ENCODE results near the gene TSPEAR.

TSPEAR gene

DNA sequence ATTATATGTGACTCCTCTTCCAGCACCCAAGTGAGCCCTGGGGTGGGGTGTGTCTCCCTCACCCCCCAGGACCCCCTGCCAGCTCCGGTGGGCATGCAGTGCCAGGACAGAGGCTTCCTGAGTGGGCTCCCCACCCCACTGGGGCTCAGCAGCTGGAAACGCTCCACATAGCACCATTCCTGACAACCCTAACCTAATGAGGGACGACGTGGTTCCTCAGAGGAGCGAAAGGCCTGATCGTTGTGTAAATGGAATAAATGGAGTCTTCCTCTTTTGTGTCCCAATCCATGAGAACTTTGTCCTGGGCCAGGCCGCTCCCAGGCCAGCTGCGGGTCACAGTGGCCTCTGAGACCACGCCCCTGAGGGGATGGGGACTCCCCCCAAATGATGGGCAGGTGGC, 1.8 kb upstream of the TSPEAR start:
- H3K9me2 ChIP-seq (replicated peaks; ENCODE audit: insufficient read depth, low read length): no peaks in the 10 kb centered on the region
- H3K27me3 ChIP-seq (ENCODE audit: low read length): no peaks in the 10 kb centered on the region
- no peak overlapping the region for H3K9ac ChIP-seq (ENCODE audit: low read length)
- no peaks in the 10 kb centered on the region for H3K36me3 ChIP-seq (ENCODE audit: low read length)
- no peak overlapping the region for H3K4me2 ChIP-seq (ENCODE audit: low read depth, low read length, poor library complexity, severe bottlenecking)
- no peak overlapping the region for H3K27ac ChIP-seq (ENCODE audit: low read depth, low read length)
- H3K9me3 ChIP-seq (ENCODE audit: insufficient read depth, low read length): no peaks in the 10 kb centered on the region
- no peaks in the 10 kb centered on the region for H3K79me2 ChIP-seq (ENCODE audit: insufficient read depth, low read length)
- no peaks in the 10 kb centered on the region for H3F3A ChIP-seq (ENCODE audit: insufficient read depth)
- no peak overlapping the region for H3K4me3 ChIP-seq (ENCODE audit: insufficient read depth, low read length, poor library complexity, severe bottlenecking)
- no peaks in the 10 kb centered on the region for H4K20me1 ChIP-seq (ENCODE audit: low read depth, low read length)
- no peak overlapping the region for H2AFZ ChIP-seq (ENCODE audit: low read depth, low read length, severe bottlenecking)
- TF ChIP-seq, protein P1, sequence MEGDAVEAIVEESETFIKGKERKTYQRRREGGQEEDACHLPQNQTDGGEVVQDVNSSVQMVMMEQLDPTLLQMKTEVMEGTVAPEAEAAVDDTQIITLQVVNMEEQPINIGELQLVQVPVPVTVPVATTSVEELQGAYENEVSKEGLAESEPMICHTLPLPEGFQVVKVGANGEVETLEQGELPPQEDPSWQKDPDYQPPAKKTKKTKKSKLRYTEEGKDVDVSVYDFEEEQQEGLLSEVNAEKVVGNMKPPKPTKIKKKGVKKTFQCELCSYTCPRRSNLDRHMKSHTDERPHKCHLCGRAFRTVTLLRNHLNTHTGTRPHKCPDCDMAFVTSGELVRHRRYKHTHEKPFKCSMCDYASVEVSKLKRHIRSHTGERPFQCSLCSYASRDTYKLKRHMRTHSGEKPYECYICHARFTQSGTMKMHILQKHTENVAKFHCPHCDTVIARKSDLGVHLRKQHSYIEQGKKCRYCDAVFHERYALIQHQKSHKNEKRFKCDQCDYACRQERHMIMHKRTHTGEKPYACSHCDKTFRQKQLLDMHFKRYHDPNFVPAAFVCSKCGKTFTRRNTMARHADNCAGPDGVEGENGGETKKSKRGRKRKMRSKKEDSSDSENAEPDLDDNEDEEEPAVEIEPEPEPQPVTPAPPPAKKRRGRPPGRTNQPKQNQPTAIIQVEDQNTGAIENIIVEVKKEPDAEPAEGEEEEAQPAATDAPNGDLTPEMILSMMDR (IDR thresholded peaks at IDR 0.05; ENCODE audit: insufficient read depth, low read length, poor library complexity, severe bottlenecking): no peak
- TF ChIP-seq EZH2phosphoT487 (conservative IDR thresholded peaks at IDR 0.05; ENCODE audit: low read length): no peak

DNA sequence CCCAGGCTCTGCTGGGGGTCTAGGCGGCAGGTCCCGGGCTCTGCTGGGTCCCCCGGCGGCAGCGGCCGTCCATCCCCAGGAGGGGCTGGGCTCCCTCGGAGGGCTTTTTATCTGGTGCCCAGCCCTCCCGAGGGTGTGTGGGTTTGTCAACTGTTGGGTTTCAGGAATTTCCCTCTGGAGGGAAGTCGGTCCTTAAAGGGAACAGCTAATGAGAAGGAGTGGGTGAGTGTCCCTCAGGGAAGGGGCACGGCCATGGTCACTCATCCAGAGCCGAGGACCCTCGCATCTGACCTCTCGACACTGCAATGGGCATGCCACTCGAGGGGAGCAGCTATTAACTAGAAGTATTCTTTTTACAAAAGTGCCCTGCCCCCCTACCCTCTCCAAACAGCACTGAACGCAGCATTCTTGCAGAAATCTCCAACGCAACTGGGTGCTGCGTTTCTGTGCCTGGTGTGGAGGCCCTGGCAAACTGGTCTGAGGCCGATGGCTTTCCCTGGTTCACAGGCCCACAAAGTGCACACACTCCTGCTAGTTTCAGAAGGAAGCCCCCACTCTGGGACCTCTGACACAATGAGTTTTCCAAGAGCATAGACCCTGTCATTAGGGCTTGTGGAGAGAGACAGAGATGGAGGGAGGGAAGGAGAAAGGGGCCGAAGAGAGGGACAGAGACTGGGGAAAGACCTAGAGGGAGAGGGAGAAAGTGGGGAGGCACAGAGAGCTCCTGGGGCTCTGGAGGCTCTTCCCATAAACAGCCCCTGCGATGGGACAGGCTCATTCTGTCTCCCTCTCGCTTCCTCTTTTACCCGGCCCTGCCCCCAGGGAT, 1.0 kb upstream of the TSPEAR start:
- no peak overlapping the region for H3K9ac ChIP-seq (ENCODE audit: low read length)

DNA sequence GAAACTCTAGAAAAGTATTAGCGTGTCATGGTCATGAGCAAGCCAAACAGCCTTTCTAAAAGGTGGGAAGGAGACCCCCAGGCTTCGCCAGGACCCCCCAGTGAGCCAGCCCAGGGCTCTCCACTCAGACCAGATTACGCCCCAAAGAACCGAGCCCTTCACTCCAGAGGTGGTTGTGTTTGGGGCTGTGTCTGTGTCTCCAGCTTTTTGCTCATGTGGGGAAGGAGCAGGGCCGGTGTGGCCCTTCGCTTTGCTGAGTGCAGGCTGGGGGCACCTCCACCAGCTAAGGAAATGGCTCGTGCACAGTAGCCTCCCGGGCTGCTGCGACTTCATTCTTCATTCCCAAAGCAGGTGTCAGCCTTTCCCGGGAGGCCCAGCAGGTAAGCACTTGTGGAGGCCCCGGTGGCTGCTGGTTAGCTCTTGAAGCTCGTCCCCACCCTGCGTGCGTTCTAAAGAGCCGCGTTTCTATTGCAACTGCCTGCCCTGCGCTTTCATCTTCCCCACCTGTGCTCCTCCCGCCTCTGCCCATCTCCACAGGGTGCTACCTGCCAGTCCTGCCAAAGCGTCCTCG, 531 bp downstream of the TSPEAR start:
- H3F3A ChIP-seq (ENCODE audit: insufficient read depth): no peaks in the 10 kb centered on the region
- no peaks in the 10 kb centered on the region for H3K36me3 ChIP-seq (ENCODE audit: low read length)
- H4K20me1 ChIP-seq (ENCODE audit: low read depth, low read length): no peaks in the 10 kb centered on the region
- no peak overlapping the region for H2AFZ ChIP-seq (ENCODE audit: low read depth, low read length, severe bottlenecking)
- no peaks in the 10 kb centered on the region for H3K9me3 ChIP-seq (ENCODE audit: insufficient read depth, low read length)
- no peaks in the 10 kb centered on the region for H3K9me2 ChIP-seq (replicated peaks; ENCODE audit: insufficient read depth, low read length)
- H3K4me2 ChIP-seq (ENCODE audit: low read depth, low read length, poor library complexity, severe bottlenecking): no peak overlapping the region
- no peak overlapping the region for H3K9ac ChIP-seq (ENCODE audit: low read length)
- no peaks in the 10 kb centered on the region for H3K27me3 ChIP-seq (ENCODE audit: low read length)
- no peak overlapping the region for H3K27ac ChIP-seq (ENCODE audit: low read depth, low read length)
- no peaks in the 10 kb centered on the region for H3K79me2 ChIP-seq (ENCODE audit: insufficient read depth, low read length)
- no peak for TF ChIP-seq EZH2phosphoT487 (conservative IDR thresholded peaks at IDR 0.05; ENCODE audit: low read length)
- TF ChIP-seq, protein P1 (IDR thresholded peaks at IDR 0.05; ENCODE audit: insufficient read depth, low read length, poor library complexity, severe bottlenecking): no peak
- H3K4me3 ChIP-seq (ENCODE audit: insufficient read depth, low read length, poor library complexity, severe bottlenecking): no peak overlapping the region

More for the DNA sequence above, 1.0 kb upstream of the TSPEAR start:
- H3K36me3 ChIP-seq (ENCODE audit: low read length): no peaks in the 10 kb centered on the region
- no peak overlapping the region for H2AFZ ChIP-seq (ENCODE audit: low read depth, low read length, severe bottlenecking)
- H3K9me2 ChIP-seq (replicated peaks; ENCODE audit: insufficient read depth, low read length): no peaks in the 10 kb centered on the region
- H3K27ac ChIP-seq (ENCODE audit: low read depth, low read length): no peak overlapping the region
- H3K27me3 ChIP-seq (ENCODE audit: low read length): no peaks in the 10 kb centered on the region
- H3K79me2 ChIP-seq (ENCODE audit: insufficient read depth, low read length): no peaks in the 10 kb centered on the region
- H3K4me2 ChIP-seq (ENCODE audit: low read depth, low read length, poor library complexity, severe bottlenecking): no peak overlapping the region
- H3F3A ChIP-seq (ENCODE audit: insufficient read depth): no peaks in the 10 kb centered on the region
- H4K20me1 ChIP-seq (ENCODE audit: low read depth, low read length): no peaks in the 10 kb centered on the region
- no peaks in the 10 kb centered on the region for H3K9me3 ChIP-seq (ENCODE audit: insufficient read depth, low read length)
- TF ChIP-seq, protein P1 (IDR thresholded peaks at IDR 0.05; ENCODE audit: insufficient read depth, low read length, poor library complexity, severe bottlenecking): no peak
- no peak for TF ChIP-seq EZH2phosphoT487 (conservative IDR thresholded peaks at IDR 0.05; ENCODE audit: low read length)
- no peak overlapping the region for H3K4me3 ChIP-seq (ENCODE audit: insufficient read depth, low read length, poor library complexity, severe bottlenecking)

All from SU-DHL-6 (cell line).